GM13976 (cell line): ENCODE data around the gene PRPF40B.

ENCODE experiments used
- DNase-seq: peaks from one replicate; pipeline ENCODE4 v3.0.0; 2012; ENCODE audit warnings: low spot score
- in situ Hi-C: fragments of 300-500 bp; cut with MboI; formaldehyde crosslinking; loops from one replicate; pipeline ENCODE4 v1.12.0; 2022; ENCODE audit warnings: low sequenced_read_pairs, mixed read lengths, inconsistent platforms; ENCODE audit not compliant: unreplicated experiment
- TF ChIP-seq, protein P1 (sequence below): IDR thresholded peaks from 2 replicates; pipeline ENCODE4 v1.5.1; 2012; ENCODE audit warnings: borderline replicate concordance, mild to moderate bottlenecking; ENCODE audit not compliant: insufficient read depth; ENCODE audit errors: extremely low read depth, missing control alignments, control extremely low read depth

The PRPF40B gene

DNA sequence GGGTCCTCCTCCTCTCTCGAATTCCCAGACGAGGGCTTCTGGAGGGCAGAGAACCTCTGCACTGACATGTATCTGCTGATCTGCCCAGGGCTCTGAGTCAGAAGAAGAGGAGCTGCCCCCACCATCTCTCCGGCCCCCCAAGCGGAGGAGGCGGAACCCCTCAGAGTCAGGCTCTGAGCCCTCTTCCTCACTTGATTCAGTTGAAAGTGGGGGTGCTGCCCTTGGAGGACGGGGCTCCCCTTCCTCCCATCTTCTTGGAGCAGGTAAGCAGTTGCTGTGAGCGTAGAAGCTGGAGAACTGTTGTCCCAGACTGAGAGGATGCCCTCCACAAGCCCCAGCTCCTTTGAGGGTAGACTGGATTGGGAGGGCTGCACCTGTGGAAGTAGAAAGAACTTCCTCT is 19.8 kb downstream of the PRPF40B start:
- in situ Hi-C loops, result loop anchor here (5.0 kb wide), 1 partner anchor 69 kb away; no protein-coding TSS in a partner anchor
- no peak for DNase-seq
- TF ChIP-seq, protein P1, sequence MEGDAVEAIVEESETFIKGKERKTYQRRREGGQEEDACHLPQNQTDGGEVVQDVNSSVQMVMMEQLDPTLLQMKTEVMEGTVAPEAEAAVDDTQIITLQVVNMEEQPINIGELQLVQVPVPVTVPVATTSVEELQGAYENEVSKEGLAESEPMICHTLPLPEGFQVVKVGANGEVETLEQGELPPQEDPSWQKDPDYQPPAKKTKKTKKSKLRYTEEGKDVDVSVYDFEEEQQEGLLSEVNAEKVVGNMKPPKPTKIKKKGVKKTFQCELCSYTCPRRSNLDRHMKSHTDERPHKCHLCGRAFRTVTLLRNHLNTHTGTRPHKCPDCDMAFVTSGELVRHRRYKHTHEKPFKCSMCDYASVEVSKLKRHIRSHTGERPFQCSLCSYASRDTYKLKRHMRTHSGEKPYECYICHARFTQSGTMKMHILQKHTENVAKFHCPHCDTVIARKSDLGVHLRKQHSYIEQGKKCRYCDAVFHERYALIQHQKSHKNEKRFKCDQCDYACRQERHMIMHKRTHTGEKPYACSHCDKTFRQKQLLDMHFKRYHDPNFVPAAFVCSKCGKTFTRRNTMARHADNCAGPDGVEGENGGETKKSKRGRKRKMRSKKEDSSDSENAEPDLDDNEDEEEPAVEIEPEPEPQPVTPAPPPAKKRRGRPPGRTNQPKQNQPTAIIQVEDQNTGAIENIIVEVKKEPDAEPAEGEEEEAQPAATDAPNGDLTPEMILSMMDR, result no peak

DNA sequence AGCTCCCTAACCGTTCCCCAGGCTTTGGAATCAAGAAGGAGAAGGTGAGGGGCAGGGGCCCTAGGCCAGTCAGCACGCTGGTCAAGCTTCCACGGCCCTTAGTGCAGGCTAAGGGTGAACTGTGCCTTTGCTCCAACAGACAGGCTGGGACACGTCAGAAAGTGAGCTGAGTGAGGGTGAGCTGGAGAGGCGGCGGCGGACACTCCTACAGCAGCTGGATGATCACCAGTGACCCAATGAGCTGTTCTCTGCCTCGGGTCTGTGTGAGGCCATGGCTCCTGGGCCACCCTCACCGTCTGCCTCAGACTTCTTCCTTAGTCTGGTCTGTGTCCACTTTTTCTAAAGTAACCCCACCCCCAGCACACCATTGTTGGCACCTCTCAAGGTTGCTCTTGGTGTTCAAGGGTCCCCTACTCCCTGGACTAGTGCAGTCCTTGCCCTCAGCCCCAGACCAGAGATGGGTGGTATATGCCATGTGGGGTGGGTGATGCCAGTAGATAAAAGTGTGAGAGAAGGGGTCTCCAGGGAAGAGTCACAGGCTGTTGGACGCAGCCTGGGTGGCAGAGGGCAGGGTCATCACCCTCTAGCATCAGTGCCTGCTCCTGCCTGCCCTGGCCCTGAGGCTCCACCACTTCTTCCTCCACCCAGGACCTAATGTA is 20.7 kb downstream of the PRPF40B start:
- in situ Hi-C loops, result loop anchor here (5.0 kb wide), 1 partner anchor 68 kb away; no protein-coding TSS in a partner anchor
- TF ChIP-seq, protein P1, result no peak
- DNase-seq, result no peak

DNA sequence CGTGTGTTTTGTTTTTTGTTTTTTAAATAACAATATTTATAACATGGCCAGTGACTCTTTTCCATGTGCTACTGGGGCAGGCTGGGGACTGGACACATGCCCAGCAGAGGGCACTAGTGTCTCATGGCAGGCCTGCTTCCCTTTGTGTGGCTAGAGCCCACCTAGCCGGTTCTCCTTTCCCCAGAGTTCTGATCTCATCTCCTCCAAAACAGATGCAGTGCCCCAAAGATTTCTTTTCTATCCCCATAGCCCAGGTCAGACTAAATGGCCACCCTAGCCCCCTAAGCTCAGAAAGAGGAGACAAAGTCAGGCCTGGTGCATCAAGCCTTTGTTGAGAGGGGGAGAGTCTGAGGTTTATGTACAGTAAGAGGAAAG is 21.2 kb downstream of the PRPF40B start:
- DNase-seq, result peak; percentile 88
- in situ Hi-C loops, result loop anchor here (5.0 kb wide), 1 partner anchor 68 kb away; no protein-coding TSS in a partner anchor
- TF ChIP-seq, protein P1, result peak; percentile 87

DNA sequence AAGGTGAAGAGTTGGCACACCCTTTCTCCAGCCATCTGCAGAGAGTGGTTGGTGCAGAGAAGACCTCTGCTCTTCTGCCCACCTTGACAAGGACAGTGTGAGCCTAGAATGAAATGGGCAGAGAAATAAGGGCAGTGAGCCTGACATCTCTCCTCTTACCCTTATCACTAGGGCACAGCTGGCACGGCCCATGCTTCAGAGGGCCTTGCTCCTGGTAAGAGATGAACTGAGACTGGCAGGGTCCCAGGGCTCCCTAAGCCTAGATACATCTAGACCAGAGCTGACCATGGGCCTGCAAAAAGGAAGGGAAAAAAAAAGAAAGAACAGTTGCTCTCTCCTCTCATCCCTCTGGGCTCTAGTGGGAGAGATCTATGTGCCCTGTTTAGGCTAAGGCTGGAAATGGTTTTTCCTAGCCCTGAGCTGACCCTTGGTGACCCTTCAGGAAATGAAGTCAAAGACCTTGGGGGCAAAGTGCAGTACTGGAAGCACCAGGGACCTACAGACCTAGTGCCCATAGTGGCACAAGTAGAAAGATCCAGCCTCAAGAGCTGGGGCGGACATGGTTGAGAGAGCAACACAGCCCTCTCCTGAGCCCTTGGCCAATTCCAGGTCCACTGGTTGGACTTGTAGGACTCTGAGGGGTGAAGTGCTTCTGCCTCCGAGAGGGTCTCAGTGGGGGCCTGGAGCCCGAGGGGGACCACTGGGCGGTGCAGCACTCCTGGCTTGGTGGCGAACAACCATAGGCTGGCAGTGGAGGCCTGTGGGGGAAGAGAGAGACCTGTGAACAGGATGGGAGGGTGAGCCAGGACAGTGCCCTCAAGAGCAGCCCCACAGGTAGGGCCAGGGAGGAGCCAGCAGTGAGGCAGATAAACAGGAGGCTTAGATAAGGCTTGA is 22.0 kb downstream of the PRPF40B start:
- TF ChIP-seq, protein P1, result no peak
- no peak for DNase-seq
- in situ Hi-C loops, result no loop called here

DNA sequence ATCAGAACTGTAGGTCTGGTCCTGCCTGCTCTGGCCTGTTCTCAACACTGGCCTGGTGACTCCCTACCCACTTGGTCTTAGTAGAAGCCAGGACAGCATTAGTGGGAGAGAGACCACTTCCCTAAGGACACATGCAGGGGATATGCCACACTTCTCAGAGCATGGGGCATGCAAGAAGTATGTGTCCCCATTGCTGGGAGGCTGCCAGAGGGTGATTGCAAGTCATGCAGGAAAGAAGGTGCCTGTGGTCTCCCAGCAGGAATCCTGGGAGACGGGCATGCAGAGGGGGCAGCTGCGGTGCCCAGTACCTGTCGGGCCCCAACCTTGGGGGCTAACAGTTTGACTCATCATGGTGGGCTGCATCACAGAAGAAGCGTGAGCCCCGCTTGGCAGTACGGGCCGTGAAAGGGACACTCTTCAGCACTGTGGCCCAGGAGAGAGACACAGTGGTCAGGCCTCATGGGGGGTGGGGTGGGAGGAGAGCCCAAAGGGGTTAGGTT is 23.0 kb downstream of the PRPF40B start:
- DNase-seq, result no peak
- in situ Hi-C loops, result no loop called here
- TF ChIP-seq, protein P1, result no peak

DNA sequence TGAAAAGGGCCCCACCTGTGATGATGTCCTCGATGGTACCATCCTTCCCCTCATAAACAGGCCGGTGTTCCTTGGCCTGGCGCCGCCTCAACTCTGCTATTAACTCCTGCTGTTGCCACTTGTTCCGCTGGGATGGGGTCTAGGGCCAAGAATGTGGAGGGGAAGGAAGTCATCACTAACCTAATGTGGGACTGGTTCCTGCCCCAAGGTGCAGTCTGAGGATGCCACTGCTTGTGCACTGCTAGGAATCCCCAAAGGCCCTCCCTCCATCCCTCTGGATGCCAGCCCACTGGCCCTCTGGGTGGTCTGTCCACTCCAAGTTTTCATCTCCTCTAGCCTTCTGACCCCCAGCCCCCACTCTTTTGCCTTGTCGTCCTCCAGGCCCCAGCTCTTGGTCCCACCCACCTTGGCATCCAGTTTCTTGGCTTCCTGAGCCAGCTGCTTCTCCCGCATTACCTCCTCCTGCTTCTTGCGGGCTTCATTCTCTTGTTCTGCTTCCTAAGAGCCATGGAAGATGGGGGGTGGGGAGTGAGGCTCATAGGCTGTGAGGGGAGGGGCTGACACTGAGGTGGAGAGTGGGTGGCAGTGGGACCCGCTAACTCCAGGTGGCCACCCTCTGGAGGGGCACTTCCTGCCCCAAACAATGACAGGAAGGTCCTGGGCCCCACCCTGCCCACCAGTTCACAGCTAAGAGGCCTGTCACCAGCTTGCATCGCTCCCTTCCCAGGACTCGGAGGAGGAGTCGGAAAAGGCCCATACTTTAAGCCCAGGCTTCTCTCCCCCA is 23.7 kb downstream of the PRPF40B start:
- DNase-seq, result no peak
- in situ Hi-C loops, result no loop called here
- TF ChIP-seq, protein P1, result no peak
